ENCODE results near the gene PIK3C3.

DNA sequence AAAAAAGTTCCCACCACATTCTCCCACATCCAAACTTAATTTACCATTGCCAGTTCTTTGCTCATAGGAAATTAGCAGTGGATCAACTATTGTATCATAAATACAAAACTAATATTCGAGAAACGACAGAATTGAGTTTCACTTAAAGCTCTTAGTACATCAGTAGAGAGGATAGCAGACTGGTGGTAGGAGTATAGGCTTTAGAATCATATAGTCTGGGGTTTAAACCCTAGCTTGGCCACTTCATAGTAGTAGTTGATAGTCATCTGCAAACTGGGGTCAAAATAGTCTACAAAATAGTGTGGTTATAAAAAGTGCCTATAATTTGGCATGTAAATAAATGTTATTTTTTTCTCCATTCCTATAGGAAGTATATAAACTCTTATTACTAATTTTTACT is 30.9 kb downstream of the PIK3C3 start:
- TF ChIP-seq, protein P1, sequence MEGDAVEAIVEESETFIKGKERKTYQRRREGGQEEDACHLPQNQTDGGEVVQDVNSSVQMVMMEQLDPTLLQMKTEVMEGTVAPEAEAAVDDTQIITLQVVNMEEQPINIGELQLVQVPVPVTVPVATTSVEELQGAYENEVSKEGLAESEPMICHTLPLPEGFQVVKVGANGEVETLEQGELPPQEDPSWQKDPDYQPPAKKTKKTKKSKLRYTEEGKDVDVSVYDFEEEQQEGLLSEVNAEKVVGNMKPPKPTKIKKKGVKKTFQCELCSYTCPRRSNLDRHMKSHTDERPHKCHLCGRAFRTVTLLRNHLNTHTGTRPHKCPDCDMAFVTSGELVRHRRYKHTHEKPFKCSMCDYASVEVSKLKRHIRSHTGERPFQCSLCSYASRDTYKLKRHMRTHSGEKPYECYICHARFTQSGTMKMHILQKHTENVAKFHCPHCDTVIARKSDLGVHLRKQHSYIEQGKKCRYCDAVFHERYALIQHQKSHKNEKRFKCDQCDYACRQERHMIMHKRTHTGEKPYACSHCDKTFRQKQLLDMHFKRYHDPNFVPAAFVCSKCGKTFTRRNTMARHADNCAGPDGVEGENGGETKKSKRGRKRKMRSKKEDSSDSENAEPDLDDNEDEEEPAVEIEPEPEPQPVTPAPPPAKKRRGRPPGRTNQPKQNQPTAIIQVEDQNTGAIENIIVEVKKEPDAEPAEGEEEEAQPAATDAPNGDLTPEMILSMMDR (IDR thresholded peaks at IDR 0.05) = no peak
- no peak for TF ChIP-seq EP300 (IDR thresholded peaks at IDR 0.05)

All from ovary (tissue), 3 donors.